HG03095 (cell line): ENCODE data around the gene PLPPR1.
"Not testable (repeated sequence)": the region's sequence is repeated elsewhere in the genome, so short reads cannot be mapped to it uniquely, and the experiment has no call there.

Experiments
- ATAC-seq: cut with Tn5 transposase; IDR thresholded peaks from one replicate; pipeline ENCODE4 v1.9.1; 2021; ENCODE audit warnings: moderate library complexity; ENCODE audit not compliant: unreplicated experiment

PLPPR1 gene

DNA sequence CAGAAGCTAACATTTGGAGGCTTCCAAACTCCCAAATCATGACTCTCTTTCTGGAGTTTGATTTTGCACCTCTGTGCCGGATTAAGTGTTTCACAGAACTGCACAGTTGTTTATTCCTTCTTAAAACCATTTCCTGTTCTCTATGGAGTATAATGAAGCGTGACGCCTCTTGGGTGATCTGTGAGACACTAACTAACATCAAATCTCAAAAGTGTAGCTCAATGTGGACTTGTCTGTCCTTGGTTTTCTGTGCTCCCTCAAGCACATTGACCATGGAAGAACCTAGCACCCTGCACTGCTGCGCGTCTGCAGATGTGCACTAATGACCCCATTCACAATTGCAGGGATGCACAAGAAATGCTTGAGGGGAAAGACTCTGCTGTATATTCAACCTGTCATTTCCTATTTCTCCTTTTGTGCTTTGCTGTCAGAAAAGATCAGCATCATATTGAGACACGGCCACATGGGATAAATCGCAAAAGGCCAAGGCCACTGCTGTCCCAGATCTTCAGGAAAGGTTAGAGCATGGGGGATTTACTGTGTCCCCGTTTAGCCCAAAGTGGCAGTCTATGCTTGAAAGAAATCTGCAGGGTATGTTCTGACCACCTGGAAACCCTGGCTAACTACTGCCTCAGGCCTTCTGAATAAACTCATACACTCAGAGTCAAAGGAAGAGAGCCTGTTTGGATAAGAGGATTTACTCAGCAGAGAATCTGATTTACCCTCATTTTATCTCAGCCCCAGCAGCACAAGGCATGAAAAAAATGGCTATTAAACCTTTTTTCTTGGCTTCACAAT, 246.6 kb downstream of the PLPPR1 start:
- ATAC-seq = no peak

DNA sequence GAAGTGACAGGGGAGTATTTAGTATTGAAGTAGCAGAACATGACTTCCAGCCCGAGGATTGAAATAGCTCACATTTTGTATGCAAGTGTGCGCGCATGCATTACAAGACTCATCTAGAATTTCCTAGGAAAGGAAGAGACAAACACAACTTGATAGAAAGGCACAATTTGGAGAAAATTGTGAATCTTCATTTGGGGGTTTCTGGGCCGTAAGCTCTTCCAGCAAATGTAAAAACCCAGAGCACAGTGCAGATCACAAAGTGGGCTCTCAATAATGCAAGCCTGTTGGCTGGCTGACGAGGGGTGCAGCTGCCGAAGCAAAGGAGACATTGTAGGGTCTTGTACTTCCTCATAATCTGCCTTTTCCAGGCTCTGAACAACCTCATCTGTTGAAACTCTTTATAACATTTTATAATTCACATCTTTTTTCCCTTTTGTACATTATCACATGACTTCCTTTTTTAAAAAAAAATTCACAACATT, 247.3 kb downstream of the PLPPR1 start:
- no peak for ATAC-seq

DNA sequence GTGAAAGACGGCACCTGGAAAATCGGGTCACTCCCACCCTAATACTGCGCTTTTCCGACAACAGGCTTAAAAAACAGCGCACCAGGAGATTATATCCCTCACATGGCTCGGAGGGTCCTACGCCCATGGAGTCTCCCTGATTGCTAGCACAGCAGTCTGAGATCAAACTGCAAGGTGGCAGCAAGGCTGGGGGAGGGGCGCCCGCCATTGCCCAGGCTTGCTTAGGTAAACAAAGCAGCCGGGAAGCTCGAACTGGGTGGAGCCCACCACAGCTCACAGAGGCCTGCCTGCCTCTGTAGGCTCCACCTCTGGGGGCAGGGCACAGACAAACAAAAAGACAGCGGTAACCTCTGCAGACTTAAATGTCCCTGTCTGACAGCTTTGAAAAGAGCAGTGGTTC, 262.5 kb downstream of the PLPPR1 start:
- ATAC-seq = not testable (repeated sequence)

DNA sequence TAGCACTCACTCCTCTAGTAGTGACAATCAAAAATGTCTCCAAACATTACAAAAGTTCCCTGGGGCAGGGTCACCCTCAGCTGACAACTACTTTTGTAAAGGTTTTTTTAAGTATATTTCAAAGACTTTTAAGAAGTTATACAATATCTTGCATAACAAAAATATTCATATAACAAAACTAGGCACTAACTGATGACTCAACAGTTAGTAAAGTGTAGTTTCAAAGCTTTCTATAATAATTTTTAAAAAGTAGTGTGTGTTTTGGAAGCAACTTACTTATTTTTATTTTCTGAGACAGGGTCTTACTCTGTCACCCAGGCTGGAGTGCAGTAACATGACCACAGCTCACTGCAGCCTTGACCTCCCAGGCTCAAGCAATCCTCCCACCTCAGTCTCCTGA, 271.4 kb downstream of the PLPPR1 start:
- no peak for ATAC-seq

DNA sequence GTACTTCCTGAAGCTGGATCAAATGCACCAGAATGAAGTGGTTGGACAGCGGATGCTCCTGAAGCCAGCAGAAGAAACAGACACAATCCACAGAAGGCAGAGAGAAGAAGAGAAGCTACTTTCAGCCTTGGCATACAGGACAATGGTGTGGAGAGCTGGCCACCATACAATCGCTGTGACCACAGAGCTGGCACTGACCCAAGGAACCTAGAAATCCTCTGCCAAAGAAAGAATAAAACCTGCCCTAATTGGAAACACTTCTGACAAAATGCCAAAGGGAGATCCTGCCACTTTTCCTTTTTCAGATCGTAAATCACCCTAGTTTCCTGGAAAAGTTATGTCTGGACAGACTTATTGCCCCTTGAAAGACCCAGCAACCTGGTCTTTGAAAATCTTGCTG, 278.5 kb downstream of the PLPPR1 start:
- ATAC-seq = no peak

DNA sequence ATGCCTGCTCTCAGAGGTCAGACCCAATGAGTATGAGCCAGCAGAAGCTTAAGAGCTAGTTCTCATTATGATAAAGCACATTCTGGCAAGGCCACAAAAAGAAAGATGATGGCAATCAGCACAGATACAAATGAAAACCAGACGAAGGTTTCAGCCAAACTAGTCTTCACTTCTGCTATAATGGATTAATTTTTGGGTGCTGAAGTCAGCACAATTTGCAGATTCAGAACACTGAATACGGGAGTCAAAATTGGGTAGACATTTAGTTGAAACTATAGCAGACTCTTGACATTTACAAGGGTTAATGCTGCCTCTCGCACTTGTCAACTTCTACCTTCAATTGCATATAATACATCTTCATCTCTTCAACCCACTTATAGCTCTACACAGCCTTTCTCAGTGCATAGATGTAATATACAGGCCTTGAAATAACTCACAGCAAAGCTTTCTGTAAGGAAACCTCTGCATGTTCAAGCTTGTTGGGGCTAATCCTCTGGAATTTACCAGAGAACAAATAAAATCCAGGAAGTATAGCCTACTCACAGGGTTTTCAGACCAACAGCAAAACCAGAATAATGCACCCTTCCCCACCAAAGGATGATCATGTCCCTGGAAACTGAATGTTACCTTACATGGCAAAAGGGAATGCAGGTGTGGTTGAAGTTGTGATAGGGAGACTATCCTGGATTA, 279.1 kb downstream of the PLPPR1 start:
- ATAC-seq = no peak

DNA sequence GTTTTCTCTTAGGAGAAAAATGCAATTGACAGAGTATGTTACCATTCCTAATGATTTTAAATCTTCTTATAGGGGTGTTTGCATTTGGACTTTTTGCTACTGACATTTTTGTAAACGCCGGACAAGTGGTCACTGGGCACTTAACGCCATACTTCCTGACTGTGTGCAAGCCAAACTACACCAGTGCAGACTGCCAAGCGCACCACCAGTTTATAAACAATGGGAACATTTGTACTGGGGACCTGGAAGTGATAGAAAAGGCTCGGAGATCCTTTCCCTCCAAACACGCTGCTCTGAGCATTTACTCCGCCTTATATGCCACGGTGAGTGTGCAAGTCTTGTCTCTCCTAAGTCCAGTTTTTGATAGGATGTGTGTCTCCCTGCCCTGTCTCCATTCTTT, 280.6 kb downstream of the PLPPR1 start:
- no peak for ATAC-seq

DNA sequence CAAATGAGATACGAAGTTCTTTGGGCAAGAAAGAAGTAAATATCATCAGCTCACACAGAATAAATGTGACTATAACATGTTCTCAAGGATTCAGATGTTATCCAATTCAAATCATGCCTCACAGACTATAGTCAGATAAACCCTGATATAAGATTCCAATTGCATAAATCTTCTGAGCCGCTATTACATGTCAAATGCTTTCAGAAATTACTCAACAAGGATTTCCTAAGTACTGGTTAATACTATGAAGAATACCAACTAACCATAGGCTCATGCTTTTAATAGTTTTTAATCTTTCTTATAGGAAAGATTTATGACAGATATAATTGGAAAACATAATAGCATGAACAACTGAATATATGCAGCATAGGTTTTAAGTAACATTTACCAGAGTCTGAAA, 282.7 kb downstream of the PLPPR1 start:
- no peak for ATAC-seq

DNA sequence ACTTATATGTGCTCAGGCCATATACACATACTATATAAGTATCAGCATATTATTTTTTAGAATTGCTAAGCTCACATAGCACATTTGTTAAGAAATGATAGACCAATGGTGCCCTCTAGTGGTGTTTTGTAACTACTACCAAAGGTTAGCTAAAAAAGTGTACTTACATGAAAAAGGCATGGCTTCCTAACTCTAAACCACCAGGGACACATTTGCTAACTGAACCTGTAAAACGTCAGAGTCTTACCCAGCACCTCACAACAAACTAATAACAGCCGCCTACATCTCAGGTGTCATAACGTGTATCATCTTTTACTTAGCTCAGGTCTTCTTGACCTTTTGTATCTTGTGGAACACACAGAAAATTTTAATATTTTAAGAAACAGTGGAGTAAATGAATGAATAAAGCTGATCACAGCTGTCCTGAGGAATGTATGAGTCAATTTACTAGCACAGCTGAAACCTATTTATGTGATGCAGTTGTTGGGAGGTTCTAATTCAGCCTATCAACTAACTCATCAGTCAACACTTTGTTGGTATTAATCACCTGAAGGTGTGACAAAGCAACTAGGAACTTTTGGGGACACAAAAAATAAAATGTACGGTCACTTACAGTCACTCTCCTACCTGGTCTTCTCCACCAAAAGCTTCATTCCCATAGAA, 283.4 kb downstream of the PLPPR1 start:
- peak; percentile 92 for ATAC-seq

DNA sequence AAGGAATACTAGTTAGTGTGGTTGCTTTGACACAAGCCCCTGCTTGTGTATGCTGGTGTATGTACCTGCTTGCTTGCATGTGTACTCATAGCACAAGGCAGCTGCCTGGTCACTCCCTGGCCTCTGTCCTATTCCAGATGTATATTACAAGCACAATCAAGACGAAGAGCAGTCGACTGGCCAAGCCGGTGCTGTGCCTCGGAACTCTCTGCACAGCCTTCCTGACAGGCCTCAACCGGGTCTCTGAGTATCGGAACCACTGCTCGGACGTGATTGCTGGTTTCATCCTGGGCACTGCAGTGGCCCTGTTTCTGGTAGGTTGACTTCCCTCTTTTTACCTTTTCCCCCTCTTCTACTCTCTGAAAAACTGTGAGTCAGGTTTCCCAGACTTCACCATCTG, 284.1 kb downstream of the PLPPR1 start:
- no peak for ATAC-seq

DNA sequence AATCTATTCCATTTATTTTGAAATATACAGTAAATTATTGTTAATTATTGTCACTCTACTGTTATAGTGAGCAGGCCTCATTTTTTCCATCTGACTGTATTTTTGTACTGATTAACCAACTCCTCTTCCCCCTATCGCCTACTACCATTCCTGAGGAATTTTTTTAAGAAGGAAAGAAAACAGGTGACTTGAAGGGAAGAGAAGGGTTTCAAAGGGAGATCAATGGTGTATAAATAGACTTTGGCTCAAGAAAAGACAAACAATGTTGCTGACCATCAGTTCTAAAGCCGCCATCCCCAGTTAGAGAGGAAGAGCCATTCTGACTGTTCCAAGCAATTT, 286.6 kb downstream of the PLPPR1 start:
- no peak for ATAC-seq

DNA sequence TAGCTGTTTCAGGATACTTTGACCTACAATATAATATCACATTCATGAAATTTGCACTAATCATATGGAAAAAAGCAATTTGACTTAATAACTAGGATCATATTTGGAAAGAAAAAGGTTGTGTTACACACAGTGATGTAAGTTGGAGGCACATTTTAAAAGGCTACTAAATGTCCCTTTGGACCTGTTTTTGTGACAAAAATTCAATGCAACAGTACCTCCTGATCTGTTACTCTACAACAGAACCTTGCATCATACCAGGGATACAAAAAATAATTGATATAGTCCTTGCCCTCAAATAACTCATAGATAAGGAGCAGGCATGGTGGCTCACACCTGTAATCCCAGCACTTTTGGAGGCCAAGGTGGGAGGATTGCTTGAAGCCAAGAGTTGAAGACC, 289.2 kb downstream of the PLPPR1 start:
- ATAC-seq = no peak

DNA sequence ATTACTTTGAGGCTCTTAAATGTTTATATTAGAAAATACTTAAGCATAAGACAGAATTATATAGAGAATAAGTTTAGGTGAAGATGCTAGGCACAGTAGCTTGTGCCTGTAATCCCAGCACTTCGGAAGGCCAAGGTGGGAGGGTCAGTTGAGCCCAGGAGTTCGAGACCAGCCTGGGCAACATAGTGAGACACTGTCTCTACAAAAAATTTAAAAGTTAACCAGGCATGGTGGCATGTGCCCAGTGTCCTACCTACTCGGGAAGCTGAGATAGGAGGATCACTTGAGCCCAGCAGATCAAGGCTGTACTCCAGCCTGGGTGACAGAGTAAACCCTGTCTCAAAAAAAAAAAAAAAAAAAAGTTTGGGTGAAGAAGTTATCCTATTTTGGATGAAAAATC, 294.6 kb downstream of the PLPPR1 start:
- no peak for ATAC-seq

DNA sequence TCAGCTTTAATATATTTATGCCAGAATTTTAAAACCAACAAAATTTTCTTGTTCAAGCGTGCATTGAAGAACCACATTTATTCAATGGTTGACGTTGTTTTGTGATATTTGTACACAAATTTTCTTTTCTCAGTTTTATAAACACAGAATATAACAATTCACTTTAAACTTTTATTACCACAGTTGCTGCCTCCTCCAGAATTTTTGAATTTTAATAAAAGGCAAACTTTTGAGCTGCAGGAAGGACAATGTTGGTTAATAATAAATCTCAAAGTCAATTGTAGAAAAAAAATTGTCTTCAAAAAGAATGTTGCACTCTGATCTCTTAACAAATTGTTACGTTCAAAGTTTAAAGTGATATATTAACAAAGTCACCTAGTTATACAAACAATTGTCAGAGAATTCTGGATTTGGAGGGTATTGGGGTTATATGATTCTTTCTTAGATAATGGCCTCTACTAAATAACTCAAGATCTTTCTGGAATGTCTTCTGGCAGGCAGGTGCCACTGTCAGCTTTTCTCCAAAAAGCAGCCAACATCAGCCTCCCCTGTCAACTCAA, 295.8 kb downstream of the PLPPR1 start:
- no peak for ATAC-seq

DNA sequence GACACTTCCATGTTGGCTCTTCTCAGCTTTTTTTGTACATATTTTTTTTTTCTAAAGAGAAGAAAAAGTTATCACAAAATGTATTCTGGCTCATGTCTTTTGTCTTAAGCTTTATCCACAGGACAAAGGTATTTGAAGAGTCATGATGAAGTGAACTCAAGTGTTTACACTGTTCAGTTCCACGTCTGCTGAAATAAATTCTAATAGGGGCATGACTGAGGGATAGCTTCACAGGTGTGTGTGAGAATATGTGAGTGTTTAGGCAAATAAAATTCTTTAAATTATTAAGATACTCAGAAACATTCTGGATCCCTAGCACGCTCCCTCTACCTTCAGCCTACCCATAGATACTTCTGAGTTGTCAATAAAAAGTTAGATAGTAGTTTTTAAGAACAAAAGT, 296.5 kb downstream of the PLPPR1 start:
- no peak for ATAC-seq

DNA sequence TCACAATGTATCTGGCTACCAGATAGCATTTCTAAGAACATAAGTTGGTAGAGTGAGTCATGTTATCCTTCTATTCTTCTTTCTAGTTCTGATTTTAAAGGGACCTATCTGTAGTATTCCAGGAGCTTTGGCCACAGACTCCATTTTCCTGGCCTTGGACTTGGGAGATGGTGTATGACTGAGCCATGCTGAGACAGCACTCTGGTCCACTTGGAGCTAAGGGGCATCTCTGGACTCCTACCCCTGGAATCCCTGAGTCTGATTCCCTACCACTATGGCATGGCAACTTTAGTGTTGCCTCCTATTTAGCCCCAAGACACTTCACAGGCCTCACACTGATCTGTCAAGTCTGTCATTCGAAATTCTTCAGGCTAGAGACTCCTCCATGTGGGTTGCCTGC, 297.5 kb downstream of the PLPPR1 start:
- ATAC-seq = no peak

DNA sequence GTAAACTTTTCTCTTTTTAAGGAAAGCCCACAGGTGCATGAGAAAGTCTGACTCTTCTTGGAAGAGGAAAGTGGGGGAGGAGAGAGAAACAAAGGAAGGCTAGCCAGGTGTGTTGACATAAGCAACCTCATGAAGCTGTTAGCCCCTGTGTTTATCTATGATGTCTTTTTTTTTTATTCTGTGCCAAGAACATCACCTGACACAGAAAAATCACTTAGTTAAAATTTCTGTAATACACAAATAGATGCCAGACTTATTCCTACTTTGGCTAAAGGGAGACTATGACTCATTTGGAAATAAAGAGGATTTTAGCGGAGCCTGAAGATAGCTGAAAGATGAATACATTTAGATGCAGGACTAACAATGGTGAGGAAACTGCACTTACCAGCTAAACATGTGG, 298.0 kb downstream of the PLPPR1 start:
- no peak for ATAC-seq

DNA sequence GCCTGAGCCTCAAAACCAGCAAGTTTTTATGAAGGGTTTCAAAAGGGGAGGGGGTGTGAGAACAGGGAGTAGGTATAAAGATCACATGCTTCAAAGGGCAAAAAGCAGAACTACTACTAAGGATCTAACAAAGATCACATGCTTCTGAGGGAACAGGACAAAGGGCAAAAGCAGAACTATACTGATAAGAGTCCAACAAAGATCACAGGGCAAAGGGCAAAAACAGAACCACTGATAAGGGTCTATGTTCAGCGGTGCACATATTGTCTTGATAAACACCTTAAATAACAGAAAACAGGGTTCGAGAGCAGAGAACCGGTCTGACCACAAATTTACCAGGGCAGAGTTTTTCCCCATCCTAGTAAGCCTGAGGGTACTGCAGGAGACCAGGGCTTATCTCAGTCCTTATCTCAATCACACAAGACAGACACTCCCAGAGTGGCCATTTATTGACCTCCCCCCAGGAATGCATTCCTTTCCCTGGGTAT, 298.9 kb downstream of the PLPPR1 start:
- ATAC-seq = not testable (repeated sequence)

DNA sequence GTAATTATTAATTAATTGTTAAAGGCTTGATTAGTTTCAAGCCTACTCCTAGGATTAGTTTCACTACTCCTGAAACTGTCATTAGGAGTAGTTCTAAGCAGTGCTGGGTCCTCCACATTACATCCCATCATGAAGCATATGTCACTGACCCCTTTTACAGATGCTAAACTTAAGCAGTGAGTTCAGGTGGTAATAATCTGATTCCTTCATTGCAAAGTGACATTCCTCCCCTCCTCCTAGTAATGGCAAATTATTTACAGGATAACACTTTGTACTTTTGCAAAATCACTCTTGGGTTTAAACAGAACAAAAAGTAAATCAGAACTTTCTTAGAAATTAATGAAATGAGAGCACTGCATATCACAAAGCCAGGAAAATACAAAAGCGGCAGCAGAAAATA, 303.8 kb downstream of the PLPPR1 start:
- ATAC-seq = no peak

DNA sequence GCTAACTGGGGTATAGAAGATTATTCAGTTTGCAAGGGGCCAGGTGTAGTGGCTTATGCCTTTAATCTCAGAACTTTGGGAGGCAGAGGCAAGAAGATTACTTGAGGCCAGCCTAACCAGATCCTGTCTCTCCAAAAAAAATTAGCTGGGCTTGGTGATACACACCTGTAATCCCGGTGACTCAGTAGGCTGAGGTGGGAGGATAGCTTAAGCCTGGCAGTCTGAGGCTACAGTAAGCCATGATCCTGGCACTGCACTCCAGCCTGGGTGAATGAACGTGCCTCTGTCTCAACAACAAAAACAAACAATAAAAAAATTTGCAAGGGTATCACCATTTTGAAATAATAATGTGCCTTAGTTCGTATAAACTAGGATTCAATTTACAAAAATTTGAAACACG, 305.0 kb downstream of the PLPPR1 start:
- no peak for ATAC-seq

DNA sequence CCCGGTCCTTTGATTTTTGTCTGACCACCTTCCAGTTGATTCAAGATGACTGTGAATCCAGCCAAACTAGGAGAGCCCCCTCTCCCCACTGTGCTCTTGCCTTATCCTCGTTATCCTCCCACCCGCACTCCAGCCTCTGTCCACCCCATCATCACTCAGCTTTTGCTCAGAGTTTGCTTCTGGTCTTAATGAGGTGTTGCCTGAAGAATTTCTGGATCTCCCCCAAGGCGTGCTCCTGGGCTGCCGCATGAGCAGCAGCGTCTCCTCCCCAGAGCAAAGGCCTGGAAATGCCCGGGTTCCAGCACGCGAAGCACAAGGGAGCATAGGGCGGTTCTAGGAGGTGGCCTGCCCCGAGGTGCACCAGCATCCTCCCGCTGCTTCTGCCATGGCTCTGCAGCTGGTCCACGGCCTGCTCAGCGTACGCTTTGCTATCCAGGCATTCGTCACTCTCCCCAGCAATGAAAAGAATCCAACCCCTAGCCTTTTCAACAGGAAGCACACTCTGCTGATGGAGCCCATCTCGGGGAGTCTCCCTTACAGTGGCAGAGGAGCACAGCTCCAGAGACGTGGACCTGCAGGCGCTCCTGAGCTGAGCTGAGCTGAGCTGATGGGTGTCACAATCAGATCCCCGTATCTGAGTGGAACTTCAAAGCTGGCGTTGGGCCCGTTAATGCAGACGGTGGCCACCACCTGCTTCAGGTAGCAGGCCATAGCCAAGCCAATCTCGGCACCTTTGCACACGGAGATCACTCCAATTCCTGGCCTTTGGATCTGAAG, 305.6 kb downstream of the PLPPR1 start:
- no peak for ATAC-seq
